GM12891 (cell line): ENCODE measurements around the gene TEX101.

Experiments used
- POLR2A ChIP-seq: IDR thresholded peaks from 2 replicates; pipeline ENCODE4 v1.6.1; 2011; ENCODE audit warnings: low read depth, low read length, control low read depth
- POLR2AphosphoS5 ChIP-seq: IDR thresholded peaks from 2 replicates; pipeline ENCODE4 v1.6.1; 2011; ENCODE audit warnings: low read depth, low read length, control low read depth
- TAF1 ChIP-seq: IDR thresholded peaks from 2 replicates; pipeline ENCODE4 v1.6.1; 2011; ENCODE audit warnings: low read depth, low read length, control low read depth

DNA sequence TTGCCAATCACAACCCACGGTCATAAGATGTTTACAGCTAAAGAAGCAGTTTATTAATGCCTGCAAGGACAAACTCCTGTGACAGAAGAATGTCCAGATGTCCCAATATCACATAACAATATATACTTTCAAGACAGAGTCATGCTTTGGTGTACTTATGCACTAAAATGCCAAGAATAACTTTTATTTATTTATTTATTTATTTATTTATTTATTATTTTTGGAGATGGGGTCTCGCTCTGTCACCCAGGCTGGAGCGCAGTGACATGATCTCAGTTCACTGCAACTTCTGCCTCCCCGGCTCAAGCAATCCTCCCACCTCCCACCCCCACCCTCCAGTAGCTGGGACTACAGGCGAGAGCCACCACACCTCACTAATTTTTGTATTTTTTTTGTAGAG, 9.1 kb downstream of the TEX101 start:
- TF ChIP-seq POLR2A (no peak), POLR2AphosphoS5 (no peak), TAF1 (no peak)
